ENCODE measurements around the gene DAB2.
"Not testable (repeated sequence)": the region's sequence is repeated elsewhere in the genome, so short reads cannot be mapped to it uniquely, and the experiment has no call there.

DAB2 gene

GRCh38 chr5:39422728-39423285 is 2.0 kb downstream of the DAB2 start:
- DNase-seq (ENCODE audit: low read depth in 2 of 3, low spot score in 1 of 3): no peak

GRCh38 chr5:39422036-39422606 is 2.7 kb downstream of the DAB2 start:
- no peak for DNase-seq (ENCODE audit: low read depth in 2 of 3, low spot score in 1 of 3)

GRCh38 chr5:39420482-39421145 is 4.2 kb downstream of the DAB2 start:
- no peak for DNase-seq (ENCODE audit: low read depth in 2 of 3, low spot score in 1 of 3)

DNA sequence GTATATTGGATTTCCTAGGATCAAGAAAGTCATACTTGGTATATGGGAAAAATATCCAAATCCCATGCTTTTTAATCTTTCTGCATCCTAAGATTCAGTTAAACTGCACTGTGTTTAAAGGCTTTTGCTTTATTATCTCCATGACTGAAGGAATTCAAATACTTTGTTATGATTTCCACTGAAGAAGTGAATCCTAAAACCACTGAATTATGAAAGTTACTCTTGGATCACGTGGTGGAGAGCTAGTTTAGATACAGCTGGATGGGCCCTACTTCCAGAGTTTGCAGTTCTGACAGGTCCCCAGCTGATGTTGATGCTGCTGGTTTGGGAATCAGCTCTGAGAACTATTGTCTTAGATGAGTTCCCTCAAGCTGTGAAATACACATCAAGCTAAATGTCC is 5.0 kb downstream of the DAB2 start:
- DNase-seq (ENCODE audit: low read depth in 2 of 3, low spot score in 1 of 3): no peak

GRCh38 chr5:39417979-39418378 is 6.8 kb downstream of the DAB2 start:
- DNase-seq (ENCODE audit: low read depth in 2 of 3, low spot score in 1 of 3): no peak

- no peak for DNase-seq (ENCODE audit: low read depth in 2 of 3, low spot score in 1 of 3)
Observed at GRCh38 chr5:39415201-39415600, 9.6 kb downstream of the DAB2 start.

GRCh38 chr5:39414426-39414825 is 10.4 kb downstream of the DAB2 start:
- no peak for DNase-seq (ENCODE audit: low read depth in 2 of 3, low spot score in 1 of 3)

DNA sequence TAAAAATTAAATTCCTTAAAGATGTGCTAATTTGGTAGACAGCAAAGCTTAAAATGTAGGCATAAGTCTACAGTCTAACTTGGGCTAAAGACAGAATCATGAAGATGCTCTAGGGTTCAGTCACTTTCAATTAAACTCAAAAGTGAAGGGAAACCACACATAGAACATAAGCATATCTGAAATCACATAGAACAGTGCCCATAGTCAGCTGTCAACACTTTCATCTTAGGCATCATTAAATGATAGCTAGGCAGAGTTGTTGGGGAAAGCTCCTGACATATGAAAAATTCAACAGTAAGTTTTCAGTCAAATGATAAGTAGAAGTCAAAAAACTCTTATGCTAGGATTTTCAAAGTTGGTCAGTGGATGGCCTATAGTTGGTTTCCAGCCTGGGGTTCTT is 11.0 kb downstream of the DAB2 start:
- DNase-seq (ENCODE audit: low read depth in 2 of 3, low spot score in 1 of 3): no peak

- DNase-seq (ENCODE audit: low read depth in 2 of 3, low spot score in 1 of 3): no peak
Observed at GRCh38 chr5:39412721-39413394, 11.9 kb downstream of the DAB2 start.

DNA sequence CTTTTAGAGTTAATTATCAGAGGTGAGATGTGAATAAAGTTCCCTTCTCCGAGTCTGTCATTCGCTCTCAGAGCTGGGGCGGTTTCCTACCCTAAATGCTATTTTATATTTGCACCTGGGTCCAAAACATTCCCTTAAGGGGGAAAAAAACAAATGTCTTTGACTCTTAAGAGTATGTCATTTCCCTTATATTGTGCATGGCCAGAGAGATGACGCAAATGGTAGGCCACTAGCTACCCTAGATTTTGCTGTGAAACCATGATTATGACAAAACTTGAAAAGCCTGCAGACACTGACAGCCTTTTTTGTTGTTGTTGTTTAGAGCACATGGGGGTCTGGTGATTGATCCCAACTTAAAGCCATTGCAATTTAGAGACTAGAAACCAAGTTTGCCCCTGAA is 12.8 kb downstream of the DAB2 start:
- DNase-seq (ENCODE audit: low read depth in 2 of 3, low spot score in 1 of 3): no peak

- no peak for DNase-seq (ENCODE audit: low read depth in 2 of 3, low spot score in 1 of 3)
Observed at GRCh38 chr5:39411061-39411460, 13.7 kb downstream of the DAB2 start.

GRCh38 chr5:39409033-39409432 is 15.7 kb downstream of the DAB2 start:
- no peak for DNase-seq (ENCODE audit: low read depth in 2 of 3, low spot score in 1 of 3)

- DNase-seq (ENCODE audit: low read depth in 2 of 3, low spot score in 1 of 3): no peak
Observed at GRCh38 chr5:39405083-39405843, 19.5 kb downstream of the DAB2 start.

- DNase-seq (ENCODE audit: low read depth in 2 of 3, low spot score in 1 of 3): not testable (repeated sequence)
Observed at GRCh38 chr5:39403761-39404160, 21.0 kb downstream of the DAB2 start.

DNA sequence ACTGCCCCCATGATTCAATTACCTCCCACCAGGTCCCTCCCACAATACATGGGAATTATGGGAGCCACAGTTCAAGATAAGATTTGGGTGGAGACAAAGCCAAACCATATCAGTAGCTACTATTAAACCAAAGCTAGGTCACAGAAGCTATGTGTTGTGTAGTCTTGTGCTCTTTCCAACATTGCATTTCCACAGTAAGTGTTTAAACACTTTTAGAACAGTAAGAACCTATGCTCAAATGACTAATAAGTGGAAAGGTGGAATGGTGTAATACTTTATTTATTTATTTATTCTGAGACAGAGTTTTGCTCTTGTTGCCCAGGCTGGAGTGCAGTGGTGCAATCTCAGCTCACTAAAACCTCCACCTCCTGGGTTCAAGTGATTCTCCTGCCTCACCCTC is 22.6 kb downstream of the DAB2 start:
- DNase-seq (ENCODE audit: low read depth in 2 of 3, low spot score in 1 of 3): not testable (repeated sequence)

DNA sequence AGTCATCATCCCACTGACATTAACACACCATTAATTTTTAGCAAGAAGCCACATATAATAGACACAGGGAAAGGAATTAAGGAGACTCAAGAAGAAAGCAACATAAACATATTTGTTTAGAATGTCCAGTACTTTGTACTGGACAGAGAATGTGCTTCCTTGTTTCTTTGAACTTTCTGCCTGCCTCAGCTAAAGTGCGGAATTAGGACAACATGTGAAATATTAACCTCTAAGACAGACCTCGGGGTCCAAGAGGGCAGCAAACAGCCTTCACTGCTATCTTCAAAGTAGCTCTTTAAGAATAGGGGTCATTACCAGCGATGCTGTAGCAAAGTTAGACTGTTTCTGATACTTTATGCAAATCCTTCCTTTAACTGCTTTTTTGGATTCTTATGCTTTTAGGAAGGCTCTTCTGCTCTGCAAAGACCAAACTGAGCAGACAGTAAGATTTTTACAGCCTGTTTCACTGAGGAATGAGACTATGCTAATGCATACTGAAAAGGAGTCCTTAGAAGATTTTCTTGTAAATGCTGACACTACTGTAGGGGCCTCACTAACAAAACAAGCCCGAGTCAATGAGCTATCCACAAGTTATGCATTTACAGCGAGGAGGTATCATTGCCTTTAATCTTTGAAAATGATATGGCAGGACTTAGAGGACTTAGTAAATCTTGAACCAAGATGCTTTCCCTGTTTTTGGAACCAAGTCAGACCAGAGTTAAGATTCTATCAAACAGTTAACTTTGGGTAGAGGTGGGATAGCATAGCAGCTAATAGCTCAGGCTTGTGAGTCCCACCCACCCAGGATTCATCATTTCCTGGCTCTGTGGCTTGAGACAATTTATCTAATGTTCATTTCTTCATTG is 23.8 kb downstream of the DAB2 start:
- no peak for DNase-seq (ENCODE audit: low read depth in 2 of 3, low spot score in 1 of 3)

- DNase-seq (ENCODE audit: low read depth in 2 of 3, low spot score in 1 of 3): no peak
Observed at GRCh38 chr5:39399135-39400036, 25.4 kb downstream of the DAB2 start.

GRCh38 chr5:39396843-39397242 is 27.9 kb downstream of the DAB2 start:
- DNase-seq (ENCODE audit: low read depth in 2 of 3, low spot score in 1 of 3): no peak

DNA sequence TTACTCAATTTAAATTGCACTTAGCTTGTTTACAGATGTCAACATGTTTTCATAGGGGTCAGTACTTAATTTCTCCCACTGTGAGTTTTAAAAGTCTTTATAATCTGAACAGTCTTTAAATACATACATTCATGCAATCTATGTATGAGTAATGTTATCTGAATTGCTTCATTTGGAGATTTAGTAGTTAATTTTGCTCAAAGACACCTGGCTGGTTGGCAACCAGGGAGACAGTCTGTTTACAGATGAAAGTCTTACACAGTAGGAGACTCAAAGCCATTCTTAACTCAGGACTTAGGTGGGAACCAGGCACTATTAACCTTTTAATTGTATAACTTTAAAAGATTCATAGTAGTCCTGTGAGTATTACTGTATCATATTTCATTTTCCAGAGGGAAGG is 29.3 kb downstream of the DAB2 start:
- DNase-seq (ENCODE audit: low read depth in 2 of 3, low spot score in 1 of 3): no peak

DNA sequence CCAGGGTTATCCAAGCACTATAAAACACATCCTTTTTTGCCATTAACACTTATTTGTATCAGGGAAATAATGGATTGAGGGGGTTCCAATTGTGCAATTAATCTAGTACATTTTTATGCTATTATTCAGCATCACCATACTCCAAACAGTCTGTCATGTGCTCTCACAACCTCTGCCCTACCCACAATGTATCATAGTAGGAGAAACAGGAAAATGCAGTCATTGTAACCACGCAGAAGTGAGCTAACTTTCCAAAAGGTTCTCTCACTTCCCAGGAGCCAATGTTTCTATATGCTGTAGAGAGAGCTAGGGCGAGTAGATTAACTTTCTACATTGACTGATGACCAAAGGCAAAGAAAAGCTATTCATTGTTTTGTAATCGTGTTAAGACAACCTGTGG is 29.8 kb downstream of the DAB2 start:
- DNase-seq (ENCODE audit: low read depth in 2 of 3, low spot score in 1 of 3): no peak
